ENCODE measurements around the gene POU3F2.

POU3F2 gene

GRCh38 chr6:98824902-98825599 lies 9.3 kb upstream of the POU3F2 start:
- Histone ChIP-seq H3K79me2 (ENCODE audit: insufficient read depth, low read length) (no peaks in the 10 kb centered on the region), H3K9me3 (ENCODE audit: insufficient read depth, low read depth, low read length) (no peaks in the 10 kb centered on the region), H3K9ac (ENCODE audit: low read depth, low read length, poor library complexity, severe bottlenecking) (no peak overlapping the region), H4K20me1 (ENCODE audit: insufficient read depth, low read length, poor library complexity, severe bottlenecking) (no peaks in the 10 kb centered on the region), H3F3A (ENCODE audit: low read depth) (no peaks in the 10 kb centered on the region), H3K27me3 (ENCODE audit: insufficient read depth, low read length, poor library complexity, severe bottlenecking) (no peaks in the 10 kb centered on the region), H3K4me2 (ENCODE audit: low read depth, low read length, poor library complexity, severe bottlenecking) (no peak overlapping the region), H3K4me1 (ENCODE audit: insufficient read depth, low read length, poor library complexity, severe bottlenecking) (peaks cover 6% of the 10 kb centered on the region), H3K9me2 (replicated peaks; ENCODE audit: low read depth, low read length) (no peaks in the 10 kb centered on the region), H2AFZ (ENCODE audit: low read length) (no peak overlapping the region), H3K36me3 (ENCODE audit: insufficient read depth, low read length) (no peaks in the 10 kb centered on the region), H3K4me3 (ENCODE audit: low read length, poor library complexity, severe bottlenecking) (no peak overlapping the region)
- TF ChIP-seq CTCF (conservative IDR thresholded peaks at IDR 0.05; ENCODE audit: low read length) (no peak), EZH2phosphoT487 (IDR thresholded peaks at IDR 0.05; ENCODE audit: borderline replicate concordance) (no peak)

DNA sequence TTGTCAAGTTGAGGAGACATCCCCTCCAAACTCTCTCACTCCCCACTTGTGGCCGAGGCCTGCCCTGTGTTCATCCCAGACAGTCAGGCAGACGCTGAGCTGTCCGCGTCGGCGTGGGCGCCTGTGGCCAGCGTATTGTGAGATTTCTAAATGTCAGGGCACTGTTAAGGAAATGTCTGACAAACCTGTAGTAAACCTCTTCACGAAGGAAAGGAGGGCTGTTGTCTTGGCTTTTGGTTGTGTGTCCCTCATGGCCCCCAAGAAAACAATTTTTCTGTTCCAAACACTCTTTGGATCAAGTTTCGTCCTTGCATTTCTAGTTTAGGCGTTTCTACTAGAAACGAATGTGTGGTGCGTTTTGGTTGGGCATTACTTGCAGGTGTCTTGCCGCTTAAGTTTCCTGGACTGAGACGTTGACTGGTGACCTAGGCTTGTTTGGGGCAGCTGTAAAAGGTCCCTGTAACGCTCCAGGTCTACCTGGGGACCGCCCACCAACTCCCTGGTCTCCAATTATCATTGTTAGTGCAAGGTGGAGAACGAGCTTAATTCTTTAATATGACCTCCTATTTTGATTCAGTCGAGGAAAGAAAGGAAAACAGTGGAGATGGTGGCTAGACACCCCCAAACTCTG lies 8.7 kb upstream of the POU3F2 start:
- Histone ChIP-seq H3K36me3 (ENCODE audit: insufficient read depth, low read length) (no peaks in the 10 kb centered on the region), H3K4me2 (ENCODE audit: low read depth, low read length, poor library complexity, severe bottlenecking) (no peak overlapping the region), H4K20me1 (ENCODE audit: insufficient read depth, low read length, poor library complexity, severe bottlenecking) (no peaks in the 10 kb centered on the region), H3K9ac (ENCODE audit: low read depth, low read length, poor library complexity, severe bottlenecking) (no peak overlapping the region), H3K9me2 (replicated peaks; ENCODE audit: low read depth, low read length) (no peaks in the 10 kb centered on the region), H3K4me3 (ENCODE audit: low read length, poor library complexity, severe bottlenecking) (no peak overlapping the region), H3K9me3 (ENCODE audit: insufficient read depth, low read depth, low read length) (no peaks in the 10 kb centered on the region), H3K79me2 (ENCODE audit: insufficient read depth, low read length) (no peaks in the 10 kb centered on the region), H3K4me1 (ENCODE audit: insufficient read depth, low read length, poor library complexity, severe bottlenecking) (peaks cover 11% of the 10 kb centered on the region), H3F3A (ENCODE audit: low read depth) (no peaks in the 10 kb centered on the region), H3K27me3 (ENCODE audit: insufficient read depth, low read length, poor library complexity, severe bottlenecking) (no peaks in the 10 kb centered on the region), H2AFZ (ENCODE audit: low read length) (no peak overlapping the region)
- no peak for TF ChIP-seq CTCF (conservative IDR thresholded peaks at IDR 0.05; ENCODE audit: low read length)
- TF ChIP-seq EZH2phosphoT487 (IDR thresholded peaks at IDR 0.05; ENCODE audit: borderline replicate concordance) = no peak

- H3K4me1 ChIP-seq (ENCODE audit: insufficient read depth, low read length, poor library complexity, severe bottlenecking) = peaks cover 11% of the 10 kb centered on the region
- no peak overlapping the region for H2AFZ ChIP-seq (ENCODE audit: low read length)
- no peaks in the 10 kb centered on the region for H3K36me3 ChIP-seq (ENCODE audit: insufficient read depth, low read length)
- H3K9me3 ChIP-seq (ENCODE audit: insufficient read depth, low read depth, low read length) = no peaks in the 10 kb centered on the region
- no peaks in the 10 kb centered on the region for H3K9me2 ChIP-seq (replicated peaks; ENCODE audit: low read depth, low read length)
- no peak for TF ChIP-seq EZH2phosphoT487 (IDR thresholded peaks at IDR 0.05; ENCODE audit: borderline replicate concordance)
- no peak for TF ChIP-seq CTCF (conservative IDR thresholded peaks at IDR 0.05; ENCODE audit: low read length)
- H3K27me3 ChIP-seq (ENCODE audit: insufficient read depth, low read length, poor library complexity, severe bottlenecking) = no peaks in the 10 kb centered on the region
- H3K4me3 ChIP-seq (ENCODE audit: low read length, poor library complexity, severe bottlenecking) = no peak overlapping the region
- H4K20me1 ChIP-seq (ENCODE audit: insufficient read depth, low read length, poor library complexity, severe bottlenecking) = no peaks in the 10 kb centered on the region
- H3K4me2 ChIP-seq (ENCODE audit: low read depth, low read length, poor library complexity, severe bottlenecking) = no peak overlapping the region
- H3K9ac ChIP-seq (ENCODE audit: low read depth, low read length, poor library complexity, severe bottlenecking) = no peak overlapping the region
- no peaks in the 10 kb centered on the region for H3K79me2 ChIP-seq (ENCODE audit: insufficient read depth, low read length)
- no peaks in the 10 kb centered on the region for H3F3A ChIP-seq (ENCODE audit: low read depth)
Measured at GRCh38 chr6:98827295-98828159, 6.8 kb upstream of the POU3F2 start.

Measured in Loucy (cell line).